Liver (tissue), 9 donors: Measurements from ENCODE around the gene MOB3B. TPM values are rescaled to one million over a fixed set of nuclear protein-coding genes. Genes with fewer than 3 reads are reported as not detected.

Experiments
- DNase-seq: peaks from one replicate; pipeline ENCODE4 v3.0.0-alpha.2; 2017; ENCODE audit warnings: low spot score
- H3K27ac ChIP-seq, 2 donors: one replicate each; pipeline ENCODE4 v1.7.0; 2013; ENCODE audit warnings: inconsistent platforms in 2 of 2, low read length in 2 of 2, control low read depth in 1 of 2, low read depth in 1 of 2, mild to moderate bottlenecking in 1 of 2
- H3K27me3 ChIP-seq, 4 donors: one replicate each; pipeline versions ENCODE4 v1.6.1 to v1.7.0; 2013; ENCODE audit warnings: low read length in 3 of 4, inconsistent platforms in 1 of 4, mild to moderate bottlenecking in 1 of 4, moderate library complexity in 1 of 4; ENCODE audit not compliant: control insufficient read depth in 4 of 4, insufficient read depth in 4 of 4
- H3K36me3 ChIP-seq, 4 donors: one replicate each; pipeline versions ENCODE4 v1.6.1 to v1.7.0; 2013; ENCODE audit warnings: low read length in 3 of 4, mild to moderate bottlenecking in 3 of 4, low read depth in 1 of 4, moderate library complexity in 1 of 4; ENCODE audit not compliant: control insufficient read depth in 4 of 4, insufficient read depth in 3 of 4
- H3K4me1 ChIP-seq, 4 donors: one replicate each; pipeline versions ENCODE4 v1.6.1 to v1.7.0; 2013; ENCODE audit warnings: low read length in 3 of 4, mild to moderate bottlenecking in 3 of 4, moderate library complexity in 1 of 4; ENCODE audit not compliant: control insufficient read depth in 4 of 4, insufficient read depth in 4 of 4
- H3K4me3 ChIP-seq, 3 donors: one replicate each; pipeline versions ENCODE4 v1.6.1 to v1.7.0; 2013; ENCODE audit warnings: low read length in 3 of 3, control low read depth in 1 of 3, low read depth in 1 of 3, mild to moderate bottlenecking in 1 of 3
- H3K9ac ChIP-seq, 2 donors: one replicate each; pipeline ENCODE4 v1.7.0; 2013; ENCODE audit warnings: low read length in 2 of 2, mild to moderate bottlenecking in 2 of 2, moderate library complexity in 2 of 2, control low read depth in 1 of 2, low read depth in 1 of 2
- H3K9me3 ChIP-seq, 4 donors: one replicate each; pipeline versions ENCODE4 v1.6.1 to v1.7.0; 2013; ENCODE audit warnings: low read length in 3 of 4; ENCODE audit not compliant: control insufficient read depth in 4 of 4
- ATF3 ChIP-seq: IDR thresholded peaks from 2 replicates; pipeline ENCODE4 v1.6.1; 2016; ENCODE audit warnings: antibody characterized with exemption
- CTCF ChIP-seq: fragments of 150-350 bp; IDR thresholded peaks from 2 replicates; pipeline ENCODE4 v1.5.1; 2017; ENCODE audit warnings: improper control_type of control experiment, low read depth, low read length; ENCODE audit not compliant: missing input control
- EGR1 ChIP-seq, 2 donors: IDR thresholded peaks; 2 replicates each; pipeline ENCODE4 v1.6.1; 2016 to 2018; ENCODE audit warnings: antibody characterized with exemption in 2 of 2, low read depth in 2 of 2
- FOXA1 ChIP-seq: IDR thresholded peaks from 2 replicates; pipeline ENCODE4 v1.6.1; 2016; ENCODE audit warnings: antibody characterized with exemption
- FOXA2 ChIP-seq: IDR thresholded peaks from 2 replicates; pipeline ENCODE4 v1.6.1; 2016; ENCODE audit warnings: antibody characterized with exemption
- GABPA ChIP-seq, 2 donors: IDR thresholded peaks in 1 of 2; conservative IDR thresholded peaks in 1 of 2; 2 replicates each; pipeline ENCODE4 v1.6.1; 2016; ENCODE audit warnings: antibody characterized with exemption in 2 of 2, mild to moderate bottlenecking in 1 of 2, moderate library complexity in 1 of 2
- HNF4A ChIP-seq, 2 donors: conservative IDR thresholded peaks; 2 replicates each; pipeline ENCODE4 v1.6.1; 2016; ENCODE audit warnings: antibody characterized with exemption in 2 of 2, mild to moderate bottlenecking in 2 of 2
- HNF4G ChIP-seq: IDR thresholded peaks from 2 replicates; pipeline ENCODE4 v1.6.1; 2016; ENCODE audit warnings: antibody characterized with exemption
- JUND ChIP-seq, 2 donors: IDR thresholded peaks; 2 replicates each; pipeline ENCODE4 v1.6.1; 2016; ENCODE audit warnings: antibody characterized with exemption in 2 of 2
- NR2F2 ChIP-seq: IDR thresholded peaks from 2 replicates; pipeline ENCODE4 v1.6.1; 2016; ENCODE audit warnings: antibody characterized with exemption
- RAD21 ChIP-seq, 2 donors: IDR thresholded peaks; 2 replicates each; pipeline ENCODE4 v1.6.1; 2016; ENCODE audit warnings: antibody characterized with exemption in 2 of 2, mild to moderate bottlenecking in 2 of 2
- REST ChIP-seq: IDR thresholded peaks from 2 replicates; pipeline ENCODE4 v1.6.1; 2016; ENCODE audit warnings: antibody characterized with exemption, mild to moderate bottlenecking
- RXRA ChIP-seq, 2 donors: IDR thresholded peaks; 2 replicates each; pipeline ENCODE4 v1.6.1; 2017 to 2018; ENCODE audit warnings: antibody characterized with exemption in 2 of 2, mild to moderate bottlenecking in 1 of 2
- SP1 ChIP-seq: IDR thresholded peaks from 2 replicates; pipeline ENCODE4 v1.6.1; 2018; ENCODE audit warnings: antibody characterized with exemption, mild to moderate bottlenecking
- TAF1 ChIP-seq: conservative IDR thresholded peaks from 2 replicates; pipeline ENCODE4 v1.6.1; 2016; ENCODE audit warnings: antibody characterized with exemption, mild to moderate bottlenecking
- YY1 ChIP-seq: IDR thresholded peaks from 2 replicates; pipeline ENCODE4 v1.6.1; 2016; ENCODE audit warnings: antibody characterized with exemption, mild to moderate bottlenecking
- ZBTB33 ChIP-seq: IDR thresholded peaks from 2 replicates; pipeline ENCODE4 v1.6.1; 2016; ENCODE audit warnings: antibody characterized with exemption
- WGBS: extraction: QIAGEN DNeasy Blood & Tissue Kit; methylation state at CpG from one replicate; pipeline ENCODE4 v1.1.7; 2013; 5-methylcytosine and 5-hydroxymethylcytosine counted together
- polyA plus RNA-seq, 2 donors: library from polyadenylated mRNA; stranded (reverse) in 1 of 2; unstranded in 1 of 2; fragments of 200-250 nt in 1 of 2; fragments of >200 nt in 1 of 2; fragmentation: Nextera tagmentation in 1 of 2; extraction: Ambion mirVana in 1 of 2; gene quantifications; one replicate each; pipeline versions ENCODE4 v1.2.1 to v1.2.3, GENCODE V29; 2013 to 2015
- total RNA-seq, 2 donors: library from RNA; depleted of rRNA; stranded (reverse); fragments of >200 nt; gene quantifications; one replicate each; pipeline ENCODE4 v1.2.3, GENCODE V29; 2014
- TF ChIP-seq, protein P1 (sequence below): IDR thresholded peaks from 2 replicates; pipeline ENCODE4 v1.6.1; 2016; ENCODE audit warnings: antibody characterized with exemption
- donor health status: healthy.
- donor health status: healthy.
- donor health status: healthy.
- donor health status: healthy.
- donor health status: healthy.

The MOB3B gene
- total and polyA plus RNA-seq, 4 donors = 0.36 to 1.1 (median 0.76) TPM

GRCh38 chr9:27393054-27393846 lies 136.4 kb downstream of the MOB3B start:
- no peaks in the 10 kb centered on the region for H3K36me3 ChIP-seq
- H3K9ac ChIP-seq = no peak overlapping the region
- DNase-seq = no peak
- no peak overlapping the region for H3K27ac ChIP-seq
- 93% methylated on average over 6 of the region's 6 CpGs for WGBS
- no peak for TF ChIP-seq YY1
- no peak for TF ChIP-seq TAF1
- no peak for TF ChIP-seq HNF4G
- TF ChIP-seq GABPA (IDR thresholded peaks at IDR 0.05 in 1 of 2, conservative IDR thresholded peaks at IDR 0.05 in 1 of 2) = no peak
- no peak for TF ChIP-seq HNF4A (conservative IDR thresholded peaks at IDR 0.05)
- no peak for TF ChIP-seq ZBTB33
- TF ChIP-seq CTCF = no peak
- no peak for TF ChIP-seq REST
- TF ChIP-seq RAD21 (IDR thresholded peaks at IDR 0.05) = no peak
- no peak for TF ChIP-seq JUND (IDR thresholded peaks at IDR 0.05)
- TF ChIP-seq NR2F2 = no peak
- no peak for TF ChIP-seq EGR1 (IDR thresholded peaks at IDR 0.05; ENCODE audit: low read depth in 2 of 2)
- no peak for TF ChIP-seq ATF3
- no peak for TF ChIP-seq RXRA (IDR thresholded peaks at IDR 0.05)
- no peak for TF ChIP-seq FOXA2
- no peak for TF ChIP-seq SP1
- TF ChIP-seq FOXA1 = no peak
- TF ChIP-seq, protein P1, sequence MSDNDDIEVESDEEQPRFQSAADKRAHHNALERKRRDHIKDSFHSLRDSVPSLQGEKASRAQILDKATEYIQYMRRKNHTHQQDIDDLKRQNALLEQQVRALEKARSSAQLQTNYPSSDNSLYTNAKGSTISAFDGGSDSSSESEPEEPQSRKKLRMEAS = no peak
- H3K9me3 ChIP-seq = no peaks in the 10 kb centered on the region
- H3K27me3 ChIP-seq = no peaks in the 10 kb centered on the region
- peaks cover 0 to 6% (median 2%) of the 10 kb centered on the region in 4 donors for H3K4me1 ChIP-seq
- no peak overlapping the region for H3K4me3 ChIP-seq
